Astrocyte of the cerebellum (primary cell): Measurements from ENCODE around the gene HBA1.

Source experiments
- DNase-seq: peaks from one replicate; pipeline ENCODE4 v3.0.0-alpha.2; 2011; ENCODE audit warnings: low read depth
- H3K4me3 ChIP-seq: 2 replicates; pipeline ENCODE4 v1.5.1; 2011; ENCODE audit warnings: mild to moderate bottlenecking, low read depth, low read length, moderate library complexity
- in situ Hi-C: cut with HindIII; loops from 2 replicates; pipeline ENCODE4 v1.10.0; 2017; ENCODE audit warnings: low sequenced_read_pairs
- TF ChIP-seq, protein P1 (sequence below): IDR thresholded peaks from 2 replicates; pipeline ENCODE4 v1.5.1; 2012; ENCODE audit warnings: low read length, low read depth, moderate library complexity, mild to moderate bottlenecking; ENCODE audit errors: missing control alignments

Gene HBA1

DNA sequence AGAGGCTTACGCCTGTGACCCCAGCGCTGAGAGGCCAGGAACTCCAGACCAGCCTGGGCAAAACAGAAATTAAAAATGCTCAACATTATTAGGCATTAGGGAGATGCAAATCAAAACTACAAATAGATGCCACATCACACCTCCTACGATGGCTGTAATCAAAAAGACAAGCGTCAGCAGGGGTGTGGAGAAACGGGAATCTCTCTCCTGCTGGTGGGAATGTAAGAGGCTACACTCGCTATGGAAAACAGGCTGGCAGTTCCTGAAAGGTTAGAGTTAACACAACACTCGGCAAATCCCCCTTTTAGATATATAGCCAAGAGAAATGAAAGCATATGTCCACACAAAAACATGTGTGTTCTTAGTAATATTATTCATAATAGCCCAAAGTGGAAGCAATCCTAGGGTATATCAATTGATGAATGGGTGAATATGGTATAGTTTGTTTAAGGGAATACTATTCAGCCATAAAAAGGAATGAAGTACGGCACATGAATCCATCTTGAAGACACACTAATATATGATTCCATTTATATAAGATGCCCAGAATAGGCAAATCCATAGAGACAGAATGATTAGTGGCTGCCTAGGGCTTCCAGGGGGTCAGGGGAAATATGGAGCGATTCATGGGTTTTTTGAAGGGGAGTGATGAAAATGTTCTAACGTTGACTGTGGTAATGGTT, 36.2 kb upstream of the HBA1 start:
- no peak overlapping the region for H3K4me3 ChIP-seq
- in situ Hi-C loops: no loop called here
- DNase-seq: no peak
- TF ChIP-seq, protein P1, sequence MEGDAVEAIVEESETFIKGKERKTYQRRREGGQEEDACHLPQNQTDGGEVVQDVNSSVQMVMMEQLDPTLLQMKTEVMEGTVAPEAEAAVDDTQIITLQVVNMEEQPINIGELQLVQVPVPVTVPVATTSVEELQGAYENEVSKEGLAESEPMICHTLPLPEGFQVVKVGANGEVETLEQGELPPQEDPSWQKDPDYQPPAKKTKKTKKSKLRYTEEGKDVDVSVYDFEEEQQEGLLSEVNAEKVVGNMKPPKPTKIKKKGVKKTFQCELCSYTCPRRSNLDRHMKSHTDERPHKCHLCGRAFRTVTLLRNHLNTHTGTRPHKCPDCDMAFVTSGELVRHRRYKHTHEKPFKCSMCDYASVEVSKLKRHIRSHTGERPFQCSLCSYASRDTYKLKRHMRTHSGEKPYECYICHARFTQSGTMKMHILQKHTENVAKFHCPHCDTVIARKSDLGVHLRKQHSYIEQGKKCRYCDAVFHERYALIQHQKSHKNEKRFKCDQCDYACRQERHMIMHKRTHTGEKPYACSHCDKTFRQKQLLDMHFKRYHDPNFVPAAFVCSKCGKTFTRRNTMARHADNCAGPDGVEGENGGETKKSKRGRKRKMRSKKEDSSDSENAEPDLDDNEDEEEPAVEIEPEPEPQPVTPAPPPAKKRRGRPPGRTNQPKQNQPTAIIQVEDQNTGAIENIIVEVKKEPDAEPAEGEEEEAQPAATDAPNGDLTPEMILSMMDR: no peak

DNA sequence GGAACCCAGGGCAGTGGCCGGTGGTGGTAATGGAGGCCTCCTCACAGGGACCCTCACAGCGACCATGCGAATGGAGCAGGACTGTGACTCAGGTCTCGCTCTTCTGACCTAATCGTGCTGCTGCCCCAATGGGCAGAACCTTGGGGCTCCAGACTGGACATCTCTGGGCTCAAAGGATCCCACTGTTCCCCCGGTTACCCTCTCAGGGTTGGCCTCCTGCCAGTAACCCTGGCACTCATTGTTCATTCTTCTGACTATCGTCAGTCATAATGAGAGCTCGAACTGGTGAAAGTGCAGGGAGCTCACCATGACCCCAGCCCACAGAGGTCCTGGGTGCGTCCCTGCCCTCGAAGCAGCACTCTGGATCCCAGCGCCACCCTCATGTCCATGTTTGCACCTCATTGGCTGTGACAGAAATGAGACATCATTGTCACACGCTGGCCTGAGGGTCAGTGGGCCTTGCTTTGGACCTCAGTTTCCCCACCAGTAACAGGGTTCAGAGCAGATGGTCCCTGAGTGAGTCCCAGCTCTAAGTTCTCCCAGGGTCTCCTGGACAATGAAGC, 34.0 kb upstream of the HBA1 start:
- H3K4me3 ChIP-seq: no peak overlapping the region
- DNase-seq: no peak
- in situ Hi-C loops: no loop called here
- TF ChIP-seq, protein P1: no peak

DNA sequence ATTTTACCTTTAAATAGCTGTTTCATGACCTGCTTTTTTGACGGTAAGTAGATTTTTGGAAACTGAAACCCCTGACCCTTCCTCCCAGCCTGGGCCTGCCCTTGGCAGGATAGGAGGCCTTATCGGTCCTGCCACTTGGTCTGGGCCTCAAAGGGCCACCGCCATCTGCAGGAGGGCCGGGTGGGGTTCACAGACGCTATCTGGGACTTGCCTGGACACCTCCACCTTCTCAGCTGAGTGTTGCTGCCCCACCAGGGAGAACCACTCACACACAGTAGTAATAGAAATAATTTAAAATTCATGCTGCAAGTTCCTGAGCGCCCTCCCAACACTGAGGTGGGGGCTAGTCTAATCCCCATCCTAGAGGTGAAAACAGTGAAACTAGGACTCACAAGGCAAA, 33.4 kb upstream of the HBA1 start:
- no peak for DNase-seq
- in situ Hi-C loops: no loop called here
- TF ChIP-seq, protein P1: no peak
- no peak overlapping the region for H3K4me3 ChIP-seq

DNA sequence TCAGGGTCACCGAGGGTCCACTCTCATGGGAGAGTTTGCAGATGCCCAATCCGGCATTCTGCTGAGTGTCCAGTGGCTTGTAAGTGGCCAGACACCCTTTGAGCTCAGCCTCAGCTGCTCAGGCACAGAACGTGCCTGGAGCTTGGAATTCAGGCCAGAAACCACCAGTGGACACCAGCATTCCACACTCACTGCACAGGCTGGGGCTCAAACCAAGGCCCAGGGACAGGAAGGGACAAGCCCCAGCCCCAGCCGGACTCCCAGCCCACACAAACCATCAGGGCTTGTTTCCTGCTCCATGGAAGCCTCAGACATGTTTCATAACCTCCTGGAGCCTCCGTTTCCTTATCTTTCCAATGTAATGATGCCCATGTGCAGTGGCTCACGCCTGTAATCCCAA, 33.0 kb upstream of the HBA1 start:
- no peak for DNase-seq
- TF ChIP-seq, protein P1: no peak
- no peak overlapping the region for H3K4me3 ChIP-seq
- in situ Hi-C loops: no loop called here

DNA sequence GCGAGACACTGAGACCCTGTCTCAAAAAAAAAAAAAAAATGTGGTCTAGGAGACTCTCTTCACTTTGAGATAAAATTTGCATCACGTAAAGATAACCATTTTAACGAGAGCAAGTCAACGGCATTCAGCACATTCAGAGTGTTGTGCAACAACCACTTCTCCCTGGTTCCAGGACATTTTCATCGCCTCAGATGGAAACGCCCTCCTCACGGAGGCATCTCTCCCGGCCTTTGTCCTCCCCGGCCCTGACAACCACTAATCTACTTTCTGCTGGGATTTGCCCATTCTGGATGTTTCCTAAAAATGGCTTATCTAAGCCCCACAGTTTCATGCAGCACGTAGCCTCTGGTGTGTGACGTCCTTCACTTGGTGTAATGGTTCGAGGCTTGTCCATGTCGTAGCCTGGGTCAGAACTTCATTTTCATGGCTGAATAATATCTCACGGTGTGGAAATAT, 31.7 kb upstream of the HBA1 start:
- TF ChIP-seq, protein P1: no peak
- no peak overlapping the region for H3K4me3 ChIP-seq
- in situ Hi-C loops: no loop called here
- DNase-seq: no peak

DNA sequence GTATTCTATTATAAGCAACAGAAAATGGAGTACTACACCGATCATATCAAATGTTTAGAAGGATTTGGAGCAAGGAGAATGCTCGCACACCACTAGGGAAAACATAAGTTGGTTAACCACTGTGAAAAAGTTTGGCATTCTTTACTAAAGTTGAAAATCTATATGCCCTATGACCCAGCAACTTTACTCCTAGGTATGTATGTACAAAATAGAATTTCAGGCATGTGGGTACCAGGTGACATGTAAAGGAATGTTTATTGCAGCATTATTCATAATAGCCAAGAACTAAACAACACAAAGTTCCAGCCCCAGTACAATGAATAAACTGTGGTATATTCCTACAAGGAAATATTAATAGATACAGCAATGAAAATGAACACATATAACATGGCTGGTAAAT, 29.8 kb upstream of the HBA1 start:
- TF ChIP-seq, protein P1: no peak
- H3K4me3 ChIP-seq: no peak overlapping the region
- in situ Hi-C loops: no loop called here
- DNase-seq: no peak
